ENCODE results near the gene SFXN5.

The SFXN5 gene

DNA sequence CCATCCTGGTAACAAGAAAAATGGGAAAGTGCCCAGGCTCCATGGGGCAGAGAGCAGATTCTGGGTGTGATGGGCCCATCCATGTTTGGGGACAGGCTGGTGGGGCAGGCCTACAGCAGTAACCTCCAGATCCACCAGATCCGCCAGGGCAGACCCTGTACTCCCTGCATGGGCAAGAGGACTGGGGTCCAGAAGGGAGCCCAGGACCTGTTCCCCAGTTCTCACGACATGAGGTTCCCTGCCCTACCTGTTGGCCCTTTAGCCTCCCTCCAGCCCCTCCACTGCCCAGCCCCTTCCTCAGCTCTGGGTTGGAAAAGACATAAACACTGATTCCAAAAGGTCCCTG is 115.5 kb downstream of the SFXN5 start:
- no peak for DNase-seq (ENCODE audit: low read depth)

DNA sequence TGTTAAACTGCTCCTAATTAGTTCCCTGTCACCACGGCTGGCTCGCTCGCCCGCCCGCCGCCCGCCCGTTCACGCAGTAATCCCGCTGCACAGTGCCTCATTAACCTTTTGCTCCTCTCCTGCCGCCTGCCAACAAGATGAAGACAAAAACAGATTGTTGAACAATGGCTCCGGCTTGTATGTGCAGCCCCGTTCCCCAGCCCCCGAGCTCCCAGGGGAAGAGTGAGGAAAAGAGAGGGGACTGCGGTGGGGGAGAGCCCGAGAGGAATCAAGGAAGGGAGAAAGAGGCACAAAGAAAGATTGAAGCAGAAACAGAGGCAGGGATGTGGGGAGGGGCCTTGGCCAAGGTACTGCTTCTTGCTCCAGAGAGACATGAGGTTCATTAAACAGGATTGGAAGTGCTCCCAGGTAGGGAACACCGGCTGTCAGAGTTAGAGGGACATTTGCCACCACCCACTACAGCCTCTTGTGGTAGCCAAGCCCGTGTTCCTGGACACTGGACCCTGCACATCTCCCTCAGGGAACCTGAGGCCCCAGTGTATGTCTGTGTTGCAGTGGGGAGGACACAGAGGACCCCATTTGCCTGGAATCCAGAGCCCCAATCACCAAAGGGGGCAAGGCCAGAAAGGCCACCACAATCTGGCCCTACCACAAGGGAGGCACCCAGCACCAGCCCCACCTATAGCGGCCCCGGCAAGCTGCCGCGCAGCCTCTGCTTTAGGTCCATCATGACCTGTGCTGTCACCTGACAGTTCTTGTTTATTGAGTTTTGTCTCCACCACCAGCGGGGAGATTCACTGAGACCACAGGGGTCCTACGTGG is 116.1 kb downstream of the SFXN5 start:
- no peak for DNase-seq (ENCODE audit: low read depth)

DNA sequence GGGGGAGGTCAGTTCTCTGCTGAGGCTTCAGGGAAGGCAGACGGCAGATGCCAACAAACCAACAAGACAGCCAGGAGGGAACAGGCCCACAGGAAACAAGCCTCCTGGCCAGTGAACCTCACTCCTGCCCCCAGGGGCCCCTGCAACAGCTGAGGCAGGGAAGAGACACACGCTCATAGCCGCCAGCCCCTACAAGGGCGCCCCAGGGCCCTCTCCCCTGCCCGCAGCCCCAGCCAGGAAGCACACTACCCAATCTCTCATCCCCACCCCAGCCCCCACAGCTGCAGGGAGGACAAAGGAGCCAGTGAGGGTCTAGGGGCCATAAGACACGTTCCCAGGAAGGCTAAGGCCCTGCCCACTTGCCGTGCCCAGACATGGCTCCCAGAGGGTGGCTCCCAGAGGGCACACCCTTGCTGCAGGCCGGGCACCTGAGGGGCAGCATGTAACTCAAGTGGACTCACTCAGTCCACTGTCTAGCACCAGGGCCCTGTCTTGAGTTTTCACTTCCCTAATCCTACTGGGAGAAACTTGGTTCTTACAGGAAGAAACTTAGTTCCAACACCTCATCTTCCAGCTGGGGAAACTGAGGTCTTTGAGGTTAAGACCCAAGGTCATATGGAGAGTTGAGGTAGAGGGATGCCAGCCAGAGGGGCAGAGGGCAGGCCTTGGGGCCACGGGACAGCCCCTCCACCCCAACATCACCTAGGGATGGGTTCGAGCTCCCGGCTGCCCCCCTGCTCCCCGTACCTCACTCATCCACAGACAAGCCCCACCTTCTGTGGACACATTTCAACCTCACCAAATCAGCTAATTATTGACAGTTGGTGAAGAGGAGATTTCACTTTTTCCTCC is 116.9 kb downstream of the SFXN5 start:
- DNase-seq (ENCODE audit: low read depth), result no peak

GRCh38 chr2:72953976-72954375 is 117.5 kb downstream of the SFXN5 start:
- DNase-seq (ENCODE audit: low read depth), result no peak

- DNase-seq (ENCODE audit: low read depth), result no peak
Observed at GRCh38 chr2:72953528-72953927, 118.0 kb downstream of the SFXN5 start.

GRCh38 chr2:72952961-72953360 is 118.6 kb downstream of the SFXN5 start:
- DNase-seq (ENCODE audit: low read depth), result no peak

- DNase-seq (ENCODE audit: low read depth), result no peak
Observed at GRCh38 chr2:72952110-72952823, 119.2 kb downstream of the SFXN5 start.

DNA sequence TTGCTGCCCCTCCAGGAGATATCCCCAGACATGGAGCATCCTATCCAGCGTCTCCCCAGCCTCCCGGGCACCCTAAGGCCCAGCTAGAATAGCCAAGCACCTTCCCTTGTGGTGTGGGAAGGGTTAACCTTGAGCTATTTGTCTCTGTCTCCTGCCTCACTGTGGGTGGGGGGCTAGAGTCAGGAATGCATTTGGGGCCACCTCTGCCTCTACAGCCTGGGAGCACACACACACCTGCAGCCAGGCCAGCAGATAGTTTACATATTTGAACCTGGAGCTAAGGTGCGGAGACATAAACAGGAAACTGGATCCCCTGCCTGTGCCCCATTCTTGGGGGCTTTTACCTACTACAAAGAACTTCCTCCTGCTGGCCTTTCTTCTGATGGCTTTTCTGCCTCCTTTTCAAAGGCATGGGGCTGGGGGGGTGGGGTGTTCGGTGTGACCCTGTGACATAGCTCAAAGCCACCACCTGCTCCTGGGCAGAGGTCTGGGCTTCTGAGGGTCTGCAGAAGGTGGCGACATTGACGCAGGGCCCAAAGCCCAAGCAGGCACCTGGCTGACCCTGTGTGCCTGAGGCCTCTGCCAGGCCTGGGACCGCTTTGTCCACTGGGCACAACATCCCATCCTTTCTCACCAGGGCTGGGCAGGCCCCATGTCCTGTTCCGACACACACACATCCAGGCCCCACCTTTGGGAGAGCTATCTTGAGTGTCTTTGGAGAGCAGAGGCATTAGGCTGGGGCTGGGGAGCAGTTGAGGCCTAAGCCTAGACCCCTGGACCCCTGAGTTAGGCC is 120.0 kb downstream of the SFXN5 start:
- no peak for DNase-seq (ENCODE audit: low read depth)

DNA sequence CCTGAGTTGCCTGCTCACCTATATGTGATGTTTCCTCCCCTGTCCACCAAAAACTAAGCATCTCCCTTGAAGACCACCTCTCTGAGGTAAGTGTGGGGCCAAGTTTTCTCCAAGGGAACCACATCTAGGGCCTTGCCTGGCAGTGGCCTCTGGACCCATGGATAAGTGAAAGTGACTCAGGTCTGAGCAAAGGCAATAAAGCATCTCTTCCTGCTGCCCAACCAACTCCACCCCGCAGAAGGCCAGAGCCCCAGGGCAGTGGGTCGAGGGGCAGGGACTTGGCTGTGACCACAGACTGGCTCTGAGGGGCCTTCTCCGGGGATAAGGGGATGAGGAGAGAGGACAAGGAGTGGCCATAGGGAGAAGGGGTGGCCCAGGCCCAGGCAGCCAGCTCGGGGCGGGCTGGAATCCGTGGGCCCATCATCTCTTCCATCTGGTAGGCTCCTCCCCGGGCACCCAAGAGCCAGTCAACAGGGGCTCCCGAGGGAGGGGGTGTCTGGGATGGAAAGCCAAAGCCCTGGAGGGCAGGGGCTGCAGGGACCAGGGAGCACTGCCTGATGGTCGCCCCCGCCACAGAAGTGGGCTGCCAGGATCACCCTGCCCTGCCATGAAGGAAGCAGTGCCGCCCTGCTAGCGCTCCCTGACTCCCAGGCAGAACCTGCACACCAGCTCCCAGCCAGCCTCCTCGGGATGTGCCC is 120.8 kb downstream of the SFXN5 start:
- no peak for DNase-seq (ENCODE audit: low read depth)

DNA sequence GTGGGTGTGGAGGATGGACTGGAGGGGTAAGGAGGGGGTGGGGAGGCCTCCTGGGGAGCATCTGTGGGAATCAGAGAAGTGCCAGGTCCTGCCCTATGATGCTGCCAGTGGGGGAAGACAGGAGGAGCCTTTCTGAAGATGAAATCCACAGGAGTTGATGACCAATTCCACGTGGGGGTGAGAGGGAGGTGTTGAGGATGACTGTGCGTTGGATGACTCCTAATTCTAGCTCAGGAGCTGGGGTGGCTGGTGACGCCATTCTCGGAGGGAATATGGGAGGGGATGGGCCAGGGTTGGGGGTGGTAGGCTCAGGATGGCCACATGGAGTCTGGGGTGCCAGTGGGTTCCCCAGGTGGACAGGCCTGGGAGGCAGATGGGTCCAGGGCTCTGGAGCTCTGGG is 121.9 kb downstream of the SFXN5 start:
- DNase-seq (ENCODE audit: low read depth), result no peak

- no peak for DNase-seq (ENCODE audit: low read depth)
Observed at GRCh38 chr2:72949045-72949444, 122.5 kb downstream of the SFXN5 start.

GRCh38 chr2:72947952-72948830 is 123.3 kb downstream of the SFXN5 start:
- DNase-seq (ENCODE audit: low read depth), result no peak

GRCh38 chr2:72946466-72946865 is 125.0 kb downstream of the SFXN5 start:
- DNase-seq (ENCODE audit: low read depth), result no peak

GRCh38 chr2:72945450-72946019 is 126.0 kb downstream of the SFXN5 start:
- no peak for DNase-seq (ENCODE audit: low read depth)

DNA sequence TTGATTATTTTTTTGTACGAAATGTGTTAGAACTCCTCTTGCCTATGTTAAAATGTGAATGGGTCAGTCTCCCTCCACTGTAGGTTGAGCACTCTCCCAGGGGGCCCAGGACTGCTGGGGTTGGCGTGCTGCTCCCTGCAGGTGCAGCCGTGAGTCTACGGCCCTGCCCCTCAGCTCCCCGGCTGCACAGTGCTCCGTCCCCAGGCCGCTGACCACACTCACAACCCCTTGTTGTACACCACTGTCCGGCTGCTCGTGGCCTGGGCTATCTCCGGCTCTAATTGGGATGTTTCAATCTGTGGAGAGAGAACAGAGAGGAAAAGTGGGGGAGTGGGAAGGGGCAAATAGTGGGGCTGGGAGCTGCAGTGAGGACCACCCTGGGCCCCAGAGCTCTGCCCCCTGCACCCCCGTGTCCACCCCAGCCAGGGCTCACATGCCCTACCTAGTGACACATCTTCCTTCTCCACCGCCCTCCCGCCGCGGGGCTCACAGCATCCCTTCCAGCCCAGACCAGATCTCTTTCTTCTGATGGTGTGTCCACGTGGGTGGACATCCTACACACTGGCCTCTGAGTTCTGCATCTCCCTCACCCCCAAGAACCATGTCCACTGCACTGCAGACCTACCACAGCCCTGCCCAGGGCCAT is 126.6 kb downstream of the SFXN5 start:
- DNase-seq (ENCODE audit: low read depth), result no peak

DNA sequence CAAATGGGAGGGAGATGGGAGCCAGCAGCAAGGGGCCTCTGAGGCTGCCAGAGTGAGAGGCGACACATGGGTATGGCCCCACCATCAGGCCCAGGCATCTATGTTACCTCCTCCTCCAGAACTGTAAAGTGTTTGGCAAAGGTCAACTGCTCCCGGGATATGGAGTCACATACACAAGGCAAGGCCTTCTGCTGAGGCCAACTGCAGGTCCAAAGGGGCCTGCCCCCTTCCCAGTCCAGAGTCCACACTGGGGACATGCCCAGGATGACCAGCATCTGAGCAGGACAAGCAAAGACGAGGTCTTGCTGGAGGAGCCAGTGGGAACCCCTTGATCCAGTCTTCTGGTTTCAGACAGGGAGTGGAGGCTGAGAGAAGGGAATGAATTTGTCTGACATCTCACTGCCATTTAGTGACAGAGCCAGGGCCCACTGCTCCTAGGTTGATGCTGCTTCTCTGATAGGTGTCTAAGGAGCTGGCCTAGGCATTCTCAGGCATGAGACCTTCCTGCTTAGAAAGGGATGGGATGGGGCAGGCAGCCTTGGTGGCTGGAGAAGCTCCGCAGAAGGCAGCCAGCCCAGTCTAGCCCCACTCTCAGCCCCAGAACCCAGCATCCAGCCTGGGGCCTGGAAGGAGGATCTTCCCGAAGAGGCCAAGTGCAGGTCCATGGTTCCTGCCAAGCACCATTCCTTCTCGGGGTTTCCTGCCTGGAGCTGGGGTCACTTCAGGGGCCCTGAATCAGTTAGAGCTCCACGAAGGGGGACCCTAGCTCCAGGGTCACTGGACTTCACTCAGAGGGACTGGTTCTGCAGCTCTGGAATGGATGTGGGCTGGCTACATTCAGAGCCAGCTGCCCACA is 127.7 kb downstream of the SFXN5 start:
- no peak for DNase-seq (ENCODE audit: low read depth)

GRCh38 chr2:72942881-72943418 is 128.6 kb downstream of the SFXN5 start:
- DNase-seq (ENCODE audit: low read depth), result no peak

DNA sequence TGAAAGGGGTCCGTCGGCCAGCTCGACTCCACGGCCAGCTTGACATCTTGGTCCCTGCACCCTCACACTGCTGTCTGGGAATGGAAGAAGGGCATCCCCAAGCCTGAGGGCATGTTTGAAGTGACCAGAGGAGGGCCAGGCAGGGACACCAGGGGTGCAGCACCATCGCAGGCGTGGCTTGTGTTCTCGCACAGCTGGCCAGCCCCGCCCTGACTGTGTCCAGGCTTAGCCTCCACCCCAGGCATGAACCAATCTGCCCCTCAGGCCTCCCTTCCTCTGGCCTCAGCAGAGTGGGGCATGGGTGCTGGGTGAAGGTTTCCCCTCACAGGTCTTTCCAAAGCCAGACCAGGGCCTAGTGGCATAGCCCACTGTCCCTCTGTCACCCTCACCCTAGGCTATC is 129.2 kb downstream of the SFXN5 start:
- DNase-seq (ENCODE audit: low read depth), result no peak

All from HS-5 (cell line).